ENCODE data around the gene SLC16A3.

Gene SLC16A3

DNA sequence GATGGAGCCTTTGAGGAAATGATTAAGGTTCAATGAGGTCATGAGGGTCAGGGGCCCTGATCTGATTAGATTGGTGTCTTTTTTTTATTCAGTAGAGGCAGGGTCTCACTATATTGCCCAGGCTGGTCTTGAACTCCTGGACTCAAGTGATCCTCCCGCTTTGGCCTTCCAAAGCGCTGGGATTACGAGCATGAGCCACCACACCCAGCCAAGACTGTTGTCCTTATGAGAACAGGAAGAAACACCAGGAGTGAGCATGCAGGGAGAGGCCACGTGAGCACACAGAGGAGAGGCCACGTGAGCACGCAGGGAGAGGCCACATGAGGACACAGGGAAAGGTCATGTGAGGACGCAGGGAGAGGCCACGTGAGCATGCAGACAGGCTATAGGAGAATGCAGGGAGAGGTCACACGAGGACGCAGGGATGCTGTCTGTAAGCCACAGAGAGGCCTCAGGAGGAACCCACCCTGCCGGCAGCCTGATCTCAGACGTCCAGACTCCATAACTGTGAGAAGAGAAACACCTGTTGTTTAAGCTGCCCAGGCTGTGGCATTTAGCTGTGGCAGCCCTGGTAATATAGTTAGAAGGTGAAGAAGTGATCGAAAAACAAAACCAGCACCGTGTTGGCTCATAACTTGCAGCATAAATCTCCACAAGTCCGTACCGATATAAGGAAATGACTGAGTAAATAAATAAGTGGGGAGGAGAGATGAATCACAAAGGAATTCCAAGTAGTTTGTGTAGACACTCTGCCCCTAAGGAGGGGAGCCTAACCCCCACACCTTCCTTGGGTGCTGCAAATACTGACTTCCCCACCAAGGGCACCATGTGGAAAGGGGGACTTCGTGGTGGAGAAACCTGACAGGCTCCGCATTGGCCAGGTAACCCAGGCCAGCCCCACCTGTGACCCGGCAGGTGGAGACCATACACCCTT, 59.3 kb downstream of the SLC16A3 start:
- DNase-seq: peak in 1 of 2 donors; percentile 36

Measured in CD4-positive, alpha-beta T cell treated with Interleukin-4 for 1 hour (primary cell).